ENCODE results near the gene WDR70.

- TF ChIP-seq CTCF (IDR thresholded peaks at IDR 0.05), result no peak
- no peak for TF ChIP-seq POLR2A (IDR thresholded peaks at IDR 0.05)
Measured at GRCh38 chr5:37725185-37725584, 346.1 kb downstream of the WDR70 start.

All from Peyer's patch (tissue), 4 donors.